Osteocyte (in vitro differentiated cells): Measurements from ENCODE around the gene EXOC5. TPM values are rescaled to one million over a fixed set of nuclear protein-coding genes. Genes with fewer than 3 reads are reported as not detected.

Experiments used
- DNase-seq: peaks from one replicate; pipeline ENCODE4 v3.0.0; 2021; ENCODE audit warnings: mixed read lengths; ENCODE audit not compliant: unreplicated experiment; ENCODE audit errors: extremely low spot score
- H3K27ac Mint-ChIP-seq: one replicate; pipeline ENCODE4 v1.8.0; 2021; ENCODE audit warnings: mild to moderate bottlenecking, mixed read lengths; ENCODE audit not compliant: unreplicated experiment
- H3K27me3 Mint-ChIP-seq: one replicate; pipeline ENCODE4 v1.8.0; 2021; ENCODE audit warnings: mixed read lengths; ENCODE audit not compliant: unreplicated experiment
- H3K36me3 Mint-ChIP-seq: one replicate; pipeline ENCODE4 v1.8.0; 2021; ENCODE audit warnings: mixed read lengths; ENCODE audit not compliant: unreplicated experiment
- H3K4me1 Mint-ChIP-seq: one replicate; pipeline ENCODE4 v1.8.0; 2021; ENCODE audit warnings: mixed read lengths; ENCODE audit not compliant: unreplicated experiment
- H3K4me3 Mint-ChIP-seq: one replicate; pipeline ENCODE4 v1.8.0; 2021; ENCODE audit warnings: mild to moderate bottlenecking, moderate library complexity, mixed read lengths; ENCODE audit not compliant: unreplicated experiment
- H3K9me3 Mint-ChIP-seq: one replicate; pipeline ENCODE4 v1.8.0; 2021; ENCODE audit warnings: mixed read lengths; ENCODE audit not compliant: unreplicated experiment
- CTCF ChIP-seq: fragments of 200-600 bp; sonication (generic); IDR thresholded peaks from 2 replicates; pipeline ENCODE4 v1.5.0; 2021; ENCODE audit warnings: antibody characterized with exemption, mild to moderate bottlenecking, moderate library complexity
- total RNA-seq: library from RNA; stranded (reverse); gene quantifications from 2 replicates; pipeline ENCODE4 v1.2.1, GENCODE V29; 2021

Gene EXOC5
- total RNA-seq, 1 donor from 2014 or later = 72.3 TPM

- Mint-ChIP-seq H3K36me3 (no peaks in the 10 kb centered on the region), H3K4me3 (no peak overlapping the region), H3K27me3 (peaks cover 13% of the 10 kb centered on the region), H3K9me3 (peaks cover 4% of the 10 kb centered on the region), H3K4me1 (peaks cover 8% of the 10 kb centered on the region), H3K27ac (no peak overlapping the region)
- TF ChIP-seq CTCF = no peak
- no peak for DNase-seq
Measured at GRCh38 chr14:57199921-57200320, 68.8 kb downstream of the EXOC5 start.

GRCh38 chr14:57189070-57189469, 79.6 kb downstream of the EXOC5 start:
- H3K4me1 Mint-ChIP-seq = no peaks in the 10 kb centered on the region
- H3K9me3 Mint-ChIP-seq = no peaks in the 10 kb centered on the region
- H3K4me3 Mint-ChIP-seq = no peak overlapping the region
- peaks cover 50% of the 10 kb centered on the region for H3K27me3 Mint-ChIP-seq
- peak; percentile 10 for TF ChIP-seq CTCF
- no peaks in the 10 kb centered on the region for H3K36me3 Mint-ChIP-seq
- no peak overlapping the region for H3K27ac Mint-ChIP-seq
- no peak for DNase-seq

- Mint-ChIP-seq H3K4me1 (no peaks in the 10 kb centered on the region), H3K4me3 (no peak overlapping the region), H3K9me3 (no peaks in the 10 kb centered on the region), H3K36me3 (no peaks in the 10 kb centered on the region), H3K27ac (no peak overlapping the region), H3K27me3 (peaks cover 50% of the 10 kb centered on the region)
- no peak for DNase-seq
- peak; percentile 46 for TF ChIP-seq CTCF
Measured at GRCh38 chr14:57182760-57183503, 85.8 kb downstream of the EXOC5 start.

GRCh38 chr14:57179273-57179672, 89.4 kb downstream of the EXOC5 start:
- no peaks in the 10 kb centered on the region for H3K36me3 Mint-ChIP-seq
- H3K9me3 Mint-ChIP-seq = no peaks in the 10 kb centered on the region
- peaks cover 46% of the 10 kb centered on the region for H3K27me3 Mint-ChIP-seq
- TF ChIP-seq CTCF = no peak
- H3K4me3 Mint-ChIP-seq = no peak overlapping the region
- H3K27ac Mint-ChIP-seq = no peak overlapping the region
- DNase-seq = no peak
- H3K4me1 Mint-ChIP-seq = no peaks in the 10 kb centered on the region

- no peaks in the 10 kb centered on the region for H3K9me3 Mint-ChIP-seq
Measured at GRCh38 chr14:57174466-57174865, 94.2 kb downstream of the EXOC5 start.

More at GRCh38 chr14:57174466-57174865, 94.2 kb downstream of the EXOC5 start:
- DNase-seq = no peak
- Mint-ChIP-seq H3K27ac (no peak overlapping the region), H3K27me3 (peaks cover 30% of the 10 kb centered on the region), H3K36me3 (no peaks in the 10 kb centered on the region), H3K4me1 (no peaks in the 10 kb centered on the region), H3K4me3 (no peak overlapping the region)
- TF ChIP-seq CTCF = no peak
